ENCODE results near the gene WNK2. TPM values are rescaled to one million over a fixed set of nuclear protein-coding genes. Genes with fewer than 3 reads are reported as not detected.

The WNK2 gene
- total RNA-seq, 1 experiment from 2014 or later = 69.4 TPM

- Histone ChIP-seq H3K4me2 (ENCODE audit: insufficient read depth, insufficient read length, low read length) (no peak overlapping the region), H3K56ac (ENCODE audit: insufficient read length, low read depth, low read length) (no peak overlapping the region), H3K18ac (ENCODE audit: insufficient read length, low read depth, low read length) (no peak overlapping the region), H2BK20ac (ENCODE audit: low read depth, low read length, poor library complexity, severe bottlenecking) (no peak overlapping the region), H3K4me1 (ENCODE audit: insufficient read depth, low read length) (no peaks in the 10 kb centered on the region), H2AK5ac (ENCODE audit: insufficient read length, low read length) (no peak overlapping the region), H4K91ac (ENCODE audit: insufficient read length, low read depth, low read length) (no peak overlapping the region), H3K79me2 (ENCODE audit: insufficient read depth, low read length) (no peaks in the 10 kb centered on the region), H2BK5ac (ENCODE audit: insufficient read length, low read length) (no peak overlapping the region), H3K9ac (ENCODE audit: extremely low read depth, insufficient read length, low read length) (no peak overlapping the region), H3K9me3 (ENCODE audit: control insufficient read depth, low read depth, low read length) (no peaks in the 10 kb centered on the region), H3K23ac (ENCODE audit: insufficient read length, low read depth, low read length) (no peak overlapping the region), H4K20me1 (ENCODE audit: control insufficient read depth, insufficient read depth, insufficient read length) (no peaks in the 10 kb centered on the region), H4K8ac (replicated peaks; ENCODE audit: insufficient read length, low read depth, low read length) (no peak overlapping the region), H3K14ac (ENCODE audit: insufficient read depth, low read length) (no peak overlapping the region), H2BK120ac (ENCODE audit: low read depth, low read length, poor library complexity, severe bottlenecking) (no peak overlapping the region), H2BK15ac (ENCODE audit: low read depth, low read length) (no peak overlapping the region), H3K4ac (ENCODE audit: low read depth, low read length) (no peak overlapping the region), H3K79me1 (ENCODE audit: insufficient read depth, low read depth, low read length, poor library complexity, severe bottlenecking) (no peaks in the 10 kb centered on the region), H3K27ac (ENCODE audit: insufficient read length, low read depth, low read length) (no peak overlapping the region), H3T11ph (ENCODE audit: low read length) (no peak overlapping the region), H4K5ac (ENCODE audit: insufficient read length, low read depth, low read length) (no peak overlapping the region), H3K23me2 (ENCODE audit: insufficient read length, low read depth, low read length, poor library complexity, severe bottlenecking) (no peaks in the 10 kb centered on the region), H2BK12ac (ENCODE audit: insufficient read length, low read depth, low read length) (no peak overlapping the region), H2AFZ (ENCODE audit: low read length) (no peak overlapping the region), H3K27me3 (ENCODE audit: insufficient read depth, low read length) (no peaks in the 10 kb centered on the region)
- Mint-ChIP-seq H3K27me3 (ENCODE audit: low read depth) (no peaks in the 10 kb centered on the region; the same call in 1 of the 2 replicates), H3K36me3 (ENCODE audit: insufficient read depth in 1 of 3, low read depth in 3 of 3) (peaks cover 36 to 47% (median 42%) of the 10 kb centered on the region in 3 experiments), H3K27ac (no peak overlapping the region), H3K4me1 (no peaks in the 10 kb centered on the region), H3K4me3 (no peak overlapping the region), H3K9me3 (peaks cover 0 to 8% of the 10 kb centered on the region in 2 experiments; a peak in 2 of 5 replicates)
- DNase-seq = no peak
- no CpG with 5 or more reads among the region's 10 CpGs for WGBS (ENCODE audit: extremely low coverage, insufficient read length, low lambda C conversion rate)
- TF ChIP-seq, protein P1, sequence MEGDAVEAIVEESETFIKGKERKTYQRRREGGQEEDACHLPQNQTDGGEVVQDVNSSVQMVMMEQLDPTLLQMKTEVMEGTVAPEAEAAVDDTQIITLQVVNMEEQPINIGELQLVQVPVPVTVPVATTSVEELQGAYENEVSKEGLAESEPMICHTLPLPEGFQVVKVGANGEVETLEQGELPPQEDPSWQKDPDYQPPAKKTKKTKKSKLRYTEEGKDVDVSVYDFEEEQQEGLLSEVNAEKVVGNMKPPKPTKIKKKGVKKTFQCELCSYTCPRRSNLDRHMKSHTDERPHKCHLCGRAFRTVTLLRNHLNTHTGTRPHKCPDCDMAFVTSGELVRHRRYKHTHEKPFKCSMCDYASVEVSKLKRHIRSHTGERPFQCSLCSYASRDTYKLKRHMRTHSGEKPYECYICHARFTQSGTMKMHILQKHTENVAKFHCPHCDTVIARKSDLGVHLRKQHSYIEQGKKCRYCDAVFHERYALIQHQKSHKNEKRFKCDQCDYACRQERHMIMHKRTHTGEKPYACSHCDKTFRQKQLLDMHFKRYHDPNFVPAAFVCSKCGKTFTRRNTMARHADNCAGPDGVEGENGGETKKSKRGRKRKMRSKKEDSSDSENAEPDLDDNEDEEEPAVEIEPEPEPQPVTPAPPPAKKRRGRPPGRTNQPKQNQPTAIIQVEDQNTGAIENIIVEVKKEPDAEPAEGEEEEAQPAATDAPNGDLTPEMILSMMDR (conservative IDR thresholded peaks at IDR 0.05) = no peak
Measured at GRCh38 chr9:93267091-93267541, 83.2 kb downstream of the WNK2 start.

All from H9 (cell line).